ENCODE measurements around the gene UGT1A10.
"Not testable (repeated sequence)": the region's sequence is repeated elsewhere in the genome, so short reads cannot be mapped to it uniquely, and the experiment has no call there.

Gene UGT1A10

GRCh38 chr2:233745838-233746237, 109.6 kb downstream of the UGT1A10 start:
- DNase-seq, result not testable (repeated sequence)

GRCh38 chr2:233746475-233747282, 110.4 kb downstream of the UGT1A10 start:
- no peak for DNase-seq

DNA sequence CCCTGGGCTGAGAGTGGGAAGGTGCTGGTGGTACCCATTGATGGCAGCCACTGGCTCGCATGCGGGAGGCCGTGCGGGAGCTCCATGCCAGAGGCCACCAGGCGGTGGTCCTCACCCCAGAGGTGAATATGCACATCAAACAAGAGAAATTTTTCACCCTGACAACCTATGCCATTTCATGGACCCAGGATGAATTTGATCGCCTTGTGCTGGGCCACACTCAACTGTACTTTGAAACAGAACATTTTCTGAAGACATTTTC, 111.0 kb downstream of the UGT1A10 start:
- DNase-seq, result no peak

- DNase-seq, result not testable (repeated sequence)
Measured at GRCh38 chr2:233750689-233751088, 114.4 kb downstream of the UGT1A10 start.

DNA sequence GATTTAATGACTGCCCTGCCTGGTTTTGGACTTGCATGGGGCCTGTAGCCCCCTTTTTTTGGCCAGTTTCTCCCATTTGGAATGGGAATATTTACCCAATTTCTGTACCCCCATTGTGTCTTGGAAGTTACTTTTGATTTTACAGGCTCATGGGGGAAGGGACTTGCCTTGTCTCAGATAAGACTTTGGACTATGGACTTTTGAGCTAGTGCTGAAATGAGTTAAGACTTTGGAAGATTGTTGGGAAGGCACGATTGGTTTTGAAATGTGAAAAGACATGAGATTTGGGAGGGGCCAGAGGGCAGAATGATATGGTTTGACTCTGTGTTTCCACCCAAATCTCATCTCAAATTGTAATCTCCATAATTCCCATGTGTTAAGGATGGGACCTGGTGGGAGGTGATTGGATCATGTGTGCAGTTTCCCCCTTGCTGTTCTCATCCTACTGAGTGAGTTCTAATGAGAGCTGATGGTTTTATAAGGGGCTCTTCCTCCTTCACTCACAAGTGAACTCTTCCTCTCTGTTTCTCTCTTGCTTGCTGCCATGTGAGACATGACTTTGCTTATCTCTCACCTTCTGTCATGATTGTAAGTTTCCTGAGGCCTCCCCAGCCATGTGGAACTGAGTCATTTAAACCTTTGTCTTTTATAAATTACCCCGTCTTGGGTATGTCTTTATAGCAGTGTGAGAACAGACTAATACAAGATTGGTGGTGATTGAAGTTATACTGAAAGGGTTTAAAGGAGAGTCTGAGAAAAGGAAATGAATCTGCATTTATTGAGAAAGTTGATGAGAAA, 115.2 kb downstream of the UGT1A10 start:
- DNase-seq, result not testable (repeated sequence)

- DNase-seq, result no peak
Measured at GRCh38 chr2:233754872-233755611, 118.8 kb downstream of the UGT1A10 start.

DNA sequence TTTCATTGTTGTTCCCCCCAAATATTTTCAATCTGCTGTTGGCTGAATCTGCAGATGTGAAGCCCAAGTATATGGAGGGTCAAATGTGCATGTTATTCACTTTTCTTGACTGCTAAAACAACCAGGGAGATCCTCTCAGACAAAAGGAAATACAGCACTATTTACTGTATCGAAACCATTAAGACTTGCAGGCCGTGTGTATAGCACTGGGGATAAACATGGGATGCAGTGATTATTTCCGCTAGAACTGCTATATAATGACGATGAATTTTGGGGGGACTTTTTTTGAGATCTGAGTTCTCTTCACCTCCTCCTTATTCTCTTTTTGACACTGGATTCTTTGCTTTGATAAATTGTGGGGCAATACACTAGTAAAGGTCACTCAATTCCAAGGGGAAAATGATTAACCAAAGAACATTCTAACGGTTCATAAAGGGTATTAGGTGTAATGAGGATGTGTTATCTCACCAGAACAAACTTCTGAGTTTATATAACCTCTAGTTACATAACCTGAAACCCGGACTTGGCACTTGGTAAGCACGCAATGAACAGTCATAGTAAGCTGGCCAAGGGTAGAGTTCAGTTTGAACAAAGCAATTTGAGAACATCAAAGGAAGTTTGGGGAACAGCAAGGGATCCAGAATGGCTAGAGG, 120.3 kb downstream of the UGT1A10 start:
- no peak for DNase-seq

DNA sequence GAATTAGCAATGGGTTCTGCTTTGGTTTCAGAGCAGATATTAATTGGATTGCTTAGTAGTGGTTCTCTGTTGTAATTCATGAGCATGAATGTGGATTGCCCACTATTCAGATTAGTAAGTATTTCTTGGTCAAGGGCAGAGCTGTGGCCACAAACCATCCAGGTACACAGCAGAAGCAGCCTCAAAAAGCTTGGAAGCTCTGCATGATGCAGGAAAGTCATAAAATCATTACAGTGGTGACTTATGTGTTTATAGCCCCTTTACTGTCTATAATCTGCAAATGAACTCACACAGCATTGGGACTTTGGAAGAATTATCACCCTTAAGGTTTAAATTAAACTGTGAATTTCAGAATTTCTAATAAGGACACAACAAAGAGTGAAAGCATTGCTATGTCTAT, 121.9 kb downstream of the UGT1A10 start:
- DNase-seq, result no peak

- DNase-seq, result no peak
Measured at GRCh38 chr2:233758849-233759248, 122.6 kb downstream of the UGT1A10 start.

DNA sequence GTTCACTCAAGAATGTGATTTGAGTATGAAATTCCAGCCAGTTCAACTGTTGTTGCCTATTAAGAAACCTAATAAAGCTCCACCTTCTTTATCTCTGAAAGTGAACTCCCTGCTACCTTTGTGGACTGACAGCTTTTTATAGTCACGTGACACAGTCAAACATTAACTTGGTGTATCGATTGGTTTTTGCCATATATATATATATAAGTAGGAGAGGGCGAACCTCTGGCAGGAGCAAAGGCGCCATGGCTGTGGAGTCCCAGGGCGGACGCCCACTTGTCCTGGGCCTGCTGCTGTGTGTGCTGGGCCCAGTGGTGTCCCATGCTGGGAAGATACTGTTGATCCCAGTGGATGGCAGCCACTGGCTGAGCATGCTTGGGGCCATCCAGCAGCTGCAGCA, 123.8 kb downstream of the UGT1A10 start, which contains the start of gene UGT1A1:
UGT1A1 (plus strand) TSS at position 228 of the 400 bp plus-strand sequence; CDS start at position 246, 18 bp downstream.
- DNase-seq, result no peak

GRCh38 chr2:233761040-233761769, 125.0 kb downstream of the UGT1A10 start:
- DNase-seq, result no peak

- no peak for DNase-seq
Measured at GRCh38 chr2:233764264-233764663, 128.0 kb downstream of the UGT1A10 start.

GRCh38 chr2:233764761-233765160, 128.5 kb downstream of the UGT1A10 start:
- DNase-seq, result no peak

DNA sequence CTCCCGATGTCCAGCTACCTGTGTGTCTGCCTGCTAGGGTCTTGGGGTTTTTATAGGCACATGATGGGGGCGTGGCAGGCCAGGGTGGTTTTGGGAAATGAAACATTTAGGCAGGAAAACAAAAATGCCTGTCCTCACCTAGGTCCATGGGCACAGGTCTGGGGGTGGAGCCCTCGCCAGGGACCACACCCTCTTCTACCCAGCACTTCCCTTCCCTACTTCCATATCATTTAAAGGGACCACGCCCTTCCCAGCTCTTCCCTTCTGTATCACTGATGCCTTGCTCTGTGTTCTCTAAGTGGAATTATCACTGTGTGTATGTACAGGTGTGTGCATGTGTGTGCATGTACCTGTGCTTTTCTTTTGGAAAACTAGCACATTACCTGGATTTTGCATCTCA, 130.2 kb downstream of the UGT1A10 start:
- DNase-seq, result no peak

GRCh38 chr2:233768076-233768475, 131.8 kb downstream of the UGT1A10 start:
- no peak for DNase-seq

- DNase-seq, result no peak
Measured at GRCh38 chr2:233769260-233769659, 133.0 kb downstream of the UGT1A10 start.

- DNase-seq, result no peak
Measured at GRCh38 chr2:233772153-233772552, 135.9 kb downstream of the UGT1A10 start.

DNA sequence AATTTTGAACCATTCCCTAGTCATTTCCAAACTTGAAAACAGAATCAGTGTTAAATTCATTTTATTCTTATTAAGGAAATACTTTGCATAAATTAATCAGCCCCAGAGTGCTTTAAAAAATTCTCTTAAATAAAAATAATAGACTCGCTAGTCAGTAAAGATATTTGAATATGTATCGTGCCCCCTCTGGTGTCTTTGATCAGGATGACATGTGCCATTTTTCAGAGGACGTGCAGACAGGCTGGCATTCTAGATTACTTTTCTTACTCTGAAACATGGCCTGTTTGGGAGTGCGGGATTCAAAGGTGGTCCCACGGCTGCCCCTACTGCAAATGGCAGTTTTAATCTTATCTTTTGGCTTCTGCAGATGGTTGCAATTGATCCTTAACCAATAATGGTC, 136.3 kb downstream of the UGT1A10 start:
- DNase-seq, result no peak

GRCh38 chr2:233773854-233774253, 137.6 kb downstream of the UGT1A10 start:
- DNase-seq, result no peak

GRCh38 chr2:233775414-233775813, 139.2 kb downstream of the UGT1A10 start:
- no peak for DNase-seq

DNA sequence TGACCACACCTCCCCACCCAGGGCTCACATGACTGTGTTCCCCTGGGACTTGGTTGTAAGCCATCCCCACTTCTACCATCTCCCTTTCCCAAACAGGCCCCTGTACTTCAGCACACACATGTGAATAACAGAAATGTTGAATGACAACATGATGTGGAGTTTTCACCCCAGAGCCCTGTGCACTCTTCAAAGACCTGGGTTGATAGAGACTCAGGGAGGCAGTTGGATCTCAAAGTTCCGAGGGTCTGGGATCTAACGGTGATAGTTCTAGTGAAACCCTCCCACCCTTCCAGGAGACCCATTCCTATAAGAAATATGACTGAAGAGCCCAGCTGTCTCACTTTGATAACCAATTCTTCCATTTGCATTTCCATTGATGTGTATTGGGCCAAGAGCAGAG, 141.8 kb downstream of the UGT1A10 start, which contains the start of gene MROH2A:
MROH2A (plus strand) TSS at position 301 of the 400 bp plus-strand sequence. CDS start 1,029 bp downstream, outside the sequence.
- DNase-seq, result no peak

DNA sequence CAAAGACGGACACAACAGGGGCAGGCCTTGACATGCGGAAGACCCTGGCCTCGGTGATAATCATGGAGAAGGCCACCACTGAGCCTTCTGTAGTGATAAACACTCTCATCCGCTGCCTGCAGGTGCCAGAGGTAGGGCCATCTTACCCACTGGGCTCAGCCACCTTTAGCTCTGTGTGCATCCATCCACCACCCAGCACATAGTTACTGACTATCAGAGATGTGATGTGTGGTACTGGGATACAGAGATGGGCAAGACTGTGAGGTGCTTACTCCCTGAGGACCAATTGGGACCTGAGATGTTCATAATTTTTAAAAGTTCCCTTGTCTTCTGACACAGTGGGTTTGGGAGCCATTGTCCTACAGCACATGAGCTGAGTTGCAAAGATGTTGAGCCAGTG, 143.5 kb downstream of the UGT1A10 start:
- DNase-seq, result no peak

Data from cerebellar nuclear complex (tissue), 1 donor.